ENCODE results near the gene COX19.

Gene COX19, protein sequence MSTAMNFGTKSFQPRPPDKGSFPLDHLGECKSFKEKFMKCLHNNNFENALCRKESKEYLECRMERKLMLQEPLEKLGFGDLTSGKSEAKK

DNA sequence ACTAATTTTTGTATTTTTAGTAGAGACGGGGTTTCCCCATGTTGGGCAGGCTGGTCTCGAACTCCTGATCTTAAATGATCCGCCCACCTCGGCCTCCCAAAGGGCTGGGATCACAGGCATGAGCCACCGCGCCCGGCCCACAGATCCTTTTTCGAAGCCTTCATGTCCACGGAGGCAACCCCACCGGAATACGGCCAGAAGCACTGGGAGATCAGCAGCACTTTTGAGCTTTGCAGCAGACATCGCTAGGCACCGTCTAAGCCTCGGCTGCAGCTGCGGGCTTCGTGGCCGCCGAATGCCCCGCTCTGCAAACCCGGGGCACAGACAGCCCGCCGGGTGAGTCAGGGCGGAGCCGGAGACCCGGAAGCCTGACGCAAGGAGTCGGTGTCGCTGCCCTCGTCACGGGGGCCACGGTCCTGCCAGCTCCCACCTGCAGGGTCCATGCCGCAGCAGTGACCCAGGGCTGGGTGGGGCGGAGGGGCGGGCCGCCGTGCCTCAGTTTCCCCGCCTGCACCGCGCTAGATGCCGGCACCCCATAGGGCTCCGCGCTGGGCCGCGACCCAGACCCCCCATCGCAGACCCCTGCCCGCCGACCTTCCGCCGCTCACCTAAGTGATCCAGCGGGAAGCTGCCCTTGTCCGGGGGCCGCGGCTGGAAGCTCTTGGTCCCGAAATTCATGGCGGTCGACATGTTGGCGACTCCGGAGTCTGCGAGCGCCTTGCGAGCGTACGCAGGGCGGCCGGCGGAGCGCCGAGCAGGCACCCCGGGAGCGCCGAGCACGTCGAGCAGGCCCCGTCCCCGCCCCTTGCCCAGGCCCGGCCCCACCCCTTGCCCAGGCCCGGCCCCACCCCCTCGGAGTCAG, at the start of gene COX19:
TSS of gene COX19 (minus strand) at position 730 of the 862 bp plus-strand sequence. CDS start at position 690, 40 bp downstream.
- Histone ChIP-seq H3K9me3 (ENCODE audit: low read depth, low read length) (no peaks in the 10 kb centered on the region), H3K36me3 (ENCODE audit: insufficient read depth, low read length) (peaks cover 27% of the 10 kb centered on the region), H3K9ac (ENCODE audit: insufficient read length) (peak within 1 kb of the TSS; percentile 92), H3K27ac (peak within 1 kb of the TSS; percentile 64), H3K4me3 (peak within 1 kb of the TSS; percentile 98)
- peak; percentile 90 for TF ChIP-seq POLR2AphosphoS5 (IDR thresholded peaks at IDR 0.05; ENCODE audit: borderline replicate concordance, low read depth, low read length)
- no peak for TF ChIP-seq FOXP2 (optimal IDR thresholded peaks at IDR 0.05; ENCODE audit: control extremely low read depth, extremely low read length, insufficient read depth)
- DNase-seq (ENCODE audit: low read depth, low spot score) = peak; percentile 32

DNA sequence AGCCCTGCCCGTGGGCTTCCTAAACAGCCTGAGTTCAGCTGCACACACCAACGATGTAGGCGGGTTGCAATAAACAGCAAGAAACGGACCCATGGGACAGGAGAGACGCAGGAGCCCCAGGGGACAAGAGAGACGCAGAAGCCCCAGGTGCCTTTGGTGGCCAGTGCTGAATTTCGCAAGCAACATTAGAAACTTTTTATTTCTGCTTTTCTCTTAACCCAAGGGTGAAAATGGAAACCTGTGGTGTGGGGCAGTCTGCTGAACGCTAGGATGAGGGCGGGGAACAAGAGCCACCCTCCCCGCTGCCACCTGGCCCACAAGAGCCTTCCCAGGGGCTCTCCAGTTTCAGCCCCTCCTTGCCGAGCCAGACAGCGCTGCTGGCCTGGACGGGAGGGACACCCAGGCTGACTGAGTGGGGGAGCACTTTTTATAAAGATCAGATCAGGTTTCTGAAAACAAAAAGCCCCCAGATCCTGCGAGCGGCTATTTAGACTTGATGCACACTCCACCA, 49.0 kb upstream of the COX19 start:
- Histone ChIP-seq H3K27ac (no peak overlapping the region), H3K9ac (ENCODE audit: insufficient read length) (no peak overlapping the region), H3K36me3 (ENCODE audit: insufficient read depth, low read length) (no peaks in the 10 kb centered on the region), H3K4me3 (no peak overlapping the region), H3K9me3 (ENCODE audit: low read depth, low read length) (no peaks in the 10 kb centered on the region)
- TF ChIP-seq EZH2 (IDR thresholded peaks at IDR 0.05) (no peak), FOXP2 (optimal IDR thresholded peaks at IDR 0.05; ENCODE audit: control extremely low read depth, extremely low read length, insufficient read depth) (no peak), POLR2AphosphoS5 (IDR thresholded peaks at IDR 0.05; ENCODE audit: borderline replicate concordance, low read depth, low read length) (no peak)
- no peak for DNase-seq (ENCODE audit: low read depth, low spot score)

DNA sequence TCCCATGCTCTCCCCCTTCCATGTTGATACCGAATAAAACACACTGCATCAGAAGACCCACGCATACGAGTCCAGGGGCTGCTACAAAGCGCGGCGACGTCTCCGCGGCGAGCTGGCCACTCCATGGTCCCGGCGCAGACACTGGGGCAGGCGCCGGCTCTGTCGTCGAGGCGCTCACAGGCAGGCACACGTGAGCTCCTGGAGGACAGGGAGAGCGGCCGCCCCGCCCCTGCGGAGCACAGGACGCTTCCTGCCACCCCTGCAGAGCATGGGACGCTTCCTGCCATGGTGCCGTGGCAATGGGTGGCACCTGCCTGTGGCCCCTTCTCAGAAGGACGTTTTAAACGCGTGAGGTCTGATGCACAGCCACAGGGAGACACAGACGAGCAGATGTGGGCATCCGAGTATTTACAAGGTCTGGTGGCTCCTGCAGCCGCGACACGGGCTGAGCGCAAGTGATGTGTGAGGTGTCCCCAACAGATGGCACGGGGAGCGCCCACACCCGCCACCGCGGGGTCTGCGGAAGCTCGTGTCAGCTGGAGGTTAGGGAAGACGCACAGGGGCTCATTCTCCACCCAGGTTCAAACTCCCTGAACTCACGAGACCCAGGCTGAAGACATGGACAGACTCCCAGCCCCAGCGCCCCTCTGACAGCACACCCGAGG, 47.6 kb upstream of the COX19 start:
- no peak for DNase-seq (ENCODE audit: low read depth, low spot score)
- Histone ChIP-seq H3K9ac (ENCODE audit: insufficient read length) (no peak overlapping the region), H3K4me3 (no peak overlapping the region), H3K27ac (no peak overlapping the region), H3K36me3 (ENCODE audit: insufficient read depth, low read length) (no peaks in the 10 kb centered on the region), H3K9me3 (ENCODE audit: low read depth, low read length) (no peaks in the 10 kb centered on the region)
- TF ChIP-seq FOXP2 (optimal IDR thresholded peaks at IDR 0.05; ENCODE audit: control extremely low read depth, extremely low read length, insufficient read depth) (no peak), EZH2 (IDR thresholded peaks at IDR 0.05) (no peak), POLR2AphosphoS5 (IDR thresholded peaks at IDR 0.05; ENCODE audit: borderline replicate concordance, low read depth, low read length) (no peak)

DNA sequence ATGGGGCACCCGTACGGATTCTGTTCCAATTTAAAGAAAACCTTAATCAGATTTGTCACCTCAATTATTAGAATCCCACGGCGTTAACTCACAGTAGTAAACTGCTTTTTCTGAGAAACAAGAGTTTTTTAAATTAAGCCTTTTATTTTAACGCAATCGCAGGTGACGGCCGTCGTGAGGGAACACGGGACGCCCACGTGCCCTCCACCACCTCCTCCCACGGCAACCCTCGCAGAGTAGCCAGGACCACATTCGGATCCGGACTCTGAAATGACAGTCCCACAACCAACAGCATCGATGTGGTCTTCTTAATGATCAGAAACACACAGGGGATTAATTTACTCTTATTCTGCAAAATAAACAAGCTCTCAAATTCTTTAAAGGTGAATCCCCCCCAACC, 47.0 kb upstream of the COX19 start:
- no peak overlapping the region for H3K27ac ChIP-seq
- H3K9ac ChIP-seq (ENCODE audit: insufficient read length) = no peak overlapping the region
- TF ChIP-seq EZH2 (IDR thresholded peaks at IDR 0.05) (no peak), FOXP2 (optimal IDR thresholded peaks at IDR 0.05; ENCODE audit: control extremely low read depth, extremely low read length, insufficient read depth) (no peak), POLR2AphosphoS5 (IDR thresholded peaks at IDR 0.05; ENCODE audit: borderline replicate concordance, low read depth, low read length) (no peak)
- DNase-seq (ENCODE audit: low read depth, low spot score) = no peak
- no peaks in the 10 kb centered on the region for H3K36me3 ChIP-seq (ENCODE audit: insufficient read depth, low read length)
- H3K9me3 ChIP-seq (ENCODE audit: low read depth, low read length) = no peaks in the 10 kb centered on the region
- no peak overlapping the region for H3K4me3 ChIP-seq

DNA sequence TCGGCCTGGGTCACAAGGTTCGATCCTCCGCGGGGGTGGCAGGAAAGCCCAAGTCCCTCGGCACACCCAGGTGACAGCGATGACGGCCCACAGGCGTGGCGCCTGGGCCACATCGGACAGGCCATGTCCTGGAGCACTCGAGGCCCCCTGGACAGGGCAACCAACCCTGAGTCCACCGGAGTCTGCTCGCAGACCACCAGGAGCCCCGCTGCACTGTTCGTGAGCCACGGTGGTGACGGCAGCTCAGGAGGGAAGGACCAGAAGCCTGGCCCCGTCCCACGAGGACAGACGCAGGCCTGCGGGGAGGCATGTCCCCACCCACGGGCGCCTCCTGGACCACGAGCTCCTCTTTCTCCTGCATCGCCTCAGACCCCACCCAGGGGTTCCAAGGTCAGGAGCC, 46.6 kb upstream of the COX19 start:
- DNase-seq (ENCODE audit: low read depth, low spot score) = no peak
- H3K9me3 ChIP-seq (ENCODE audit: low read depth, low read length) = no peaks in the 10 kb centered on the region
- H3K9ac ChIP-seq (ENCODE audit: insufficient read length) = no peak overlapping the region
- no peak for TF ChIP-seq EZH2 (IDR thresholded peaks at IDR 0.05)
- no peak for TF ChIP-seq POLR2AphosphoS5 (IDR thresholded peaks at IDR 0.05; ENCODE audit: borderline replicate concordance, low read depth, low read length)
- TF ChIP-seq FOXP2 (optimal IDR thresholded peaks at IDR 0.05; ENCODE audit: control extremely low read depth, extremely low read length, insufficient read depth) = no peak
- no peaks in the 10 kb centered on the region for H3K36me3 ChIP-seq (ENCODE audit: insufficient read depth, low read length)
- no peak overlapping the region for H3K27ac ChIP-seq
- no peak overlapping the region for H3K4me3 ChIP-seq

DNA sequence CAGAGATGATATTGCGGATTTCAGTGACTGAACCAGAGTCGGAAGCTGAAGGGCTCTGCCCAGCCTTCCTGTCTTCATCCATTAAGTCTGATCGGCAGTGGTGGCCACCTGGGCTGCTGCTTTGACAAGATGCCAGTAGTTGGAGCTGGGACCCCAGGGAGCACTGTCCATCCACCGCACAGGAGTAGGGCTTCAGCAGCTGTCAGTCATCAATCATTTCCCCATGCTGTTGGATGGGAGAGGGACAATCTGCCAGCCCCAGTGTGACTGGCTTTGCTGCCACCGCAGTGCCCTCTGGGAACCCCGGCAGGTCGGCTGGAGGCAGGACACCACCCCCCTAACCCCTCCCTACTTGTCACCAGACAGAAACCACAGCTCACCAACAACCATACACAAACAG, 46.0 kb upstream of the COX19 start:
- no peaks in the 10 kb centered on the region for H3K36me3 ChIP-seq (ENCODE audit: insufficient read depth, low read length)
- no peak for DNase-seq (ENCODE audit: low read depth, low spot score)
- H3K9ac ChIP-seq (ENCODE audit: insufficient read length) = no peak overlapping the region
- TF ChIP-seq EZH2 (IDR thresholded peaks at IDR 0.05) (no peak), FOXP2 (optimal IDR thresholded peaks at IDR 0.05; ENCODE audit: control extremely low read depth, extremely low read length, insufficient read depth) (no peak), POLR2AphosphoS5 (IDR thresholded peaks at IDR 0.05; ENCODE audit: borderline replicate concordance, low read depth, low read length) (no peak)
- H3K27ac ChIP-seq = no peak overlapping the region
- H3K9me3 ChIP-seq (ENCODE audit: low read depth, low read length) = no peaks in the 10 kb centered on the region
- H3K4me3 ChIP-seq = no peak overlapping the region

DNA sequence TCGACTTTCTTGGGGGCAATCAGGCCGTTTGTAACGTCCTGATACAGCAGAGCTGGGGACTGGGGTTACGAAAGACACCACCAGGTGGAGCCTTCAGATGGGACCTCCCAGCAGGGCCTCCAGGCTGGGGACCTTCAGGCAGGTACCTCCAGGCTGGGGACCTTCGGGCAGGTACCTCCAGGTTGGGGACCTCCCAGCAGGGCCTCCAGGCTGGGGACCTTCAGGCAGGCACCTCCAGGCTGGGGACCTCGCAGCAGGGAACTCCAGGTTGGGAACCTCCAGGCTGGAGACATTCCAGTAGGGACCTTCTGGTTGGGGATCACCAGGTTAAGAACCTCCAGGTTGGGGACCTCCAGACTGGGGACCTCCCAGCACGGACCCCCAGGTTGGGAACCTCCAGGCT, 45.5 kb upstream of the COX19 start:
- no peak for DNase-seq (ENCODE audit: low read depth, low spot score)
- Histone ChIP-seq H3K9me3 (ENCODE audit: low read depth, low read length) (no peaks in the 10 kb centered on the region), H3K9ac (ENCODE audit: insufficient read length) (no peak overlapping the region), H3K36me3 (ENCODE audit: insufficient read depth, low read length) (no peaks in the 10 kb centered on the region), H3K27ac (no peak overlapping the region), H3K4me3 (no peak overlapping the region)
- TF ChIP-seq EZH2 (IDR thresholded peaks at IDR 0.05) (no peak), POLR2AphosphoS5 (IDR thresholded peaks at IDR 0.05; ENCODE audit: borderline replicate concordance, low read depth, low read length) (no peak), FOXP2 (optimal IDR thresholded peaks at IDR 0.05; ENCODE audit: control extremely low read depth, extremely low read length, insufficient read depth) (no peak)
